SK-N-SH (cell line): ENCODE results near the gene COX7A1. TPM values are rescaled to one million over a fixed set of nuclear protein-coding genes. Genes with fewer than 3 reads are reported as not detected.

Experiments
- CTCF ChIA-PET: fragments of 300-600, 350-600 bp; formaldehyde crosslinking; extraction: SDS; loops from one replicate; lab custom pipeline; 2021; lab: Yijun Ruan, JAX
- POLR2A ChIA-PET: fragments of 350-600 bp; sonication (Branson Sonifier 250); formaldehyde crosslinking; extraction: SDS; loops from one replicate; lab custom pipeline; 2020; ENCODE audit warnings: antibody characterized with exemption, inconsistent platforms; lab: Yijun Ruan, JAX
- DNase-seq: peaks from one replicate; pipeline ENCODE4 v3.0.0; 2012
- H2AFZ ChIP-seq: fragments of 200-600 bp; sonication (generic); 2 replicates; pipeline ENCODE4 v1.8.1; 2016; ENCODE audit warnings: antibody characterized with exemption, mild to moderate bottlenecking, low read depth
- H3F3A ChIP-seq: fragments of 200-600 bp; sonication (generic); replicated peaks from 2 replicates; pipeline ENCODE3; 2016; ENCODE audit warnings: antibody characterized with exemption, mild to moderate bottlenecking; ENCODE audit not compliant: insufficient read depth
- H3K27ac ChIP-seq, 2 experiments: fragments of 200-500 bp in 1 of 2; fragments of 200-600 bp in 1 of 2; sonication (Bioruptor generic) in 1 of 2; sonication (generic), shearing (Covaris generic) in 1 of 2; 2 replicates each; pipeline versions ENCODE4 v1.5.1 to v1.6.1; 2014 to 2016; ENCODE audit warnings: low read depth in 2 of 2, inconsistent platforms in 1 of 2, low read length in 1 of 2, mild to moderate bottlenecking in 1 of 2, mixed read lengths in 1 of 2
- H3K27me3 ChIP-seq: fragments of 200-600 bp; sonication (generic), shearing (Covaris generic); 2 replicates; pipeline ENCODE4 v1.6.1; 2016; ENCODE audit warnings: mixed run types; ENCODE audit not compliant: insufficient read depth
- H3K36me3 ChIP-seq, 2 experiments: fragments of 200-500 bp in 1 of 2; fragments of 200-600 bp in 1 of 2; sonication (Bioruptor generic) in 1 of 2; sonication (generic) in 1 of 2; replicated peaks in 1 of 2; 2 replicates each; pipeline versions ENCODE3 to v1.5.1; 2014 to 2016; ENCODE audit warnings: low read length in 1 of 2, mild to moderate bottlenecking in 1 of 2; ENCODE audit not compliant: insufficient read depth in 2 of 2, control insufficient read depth in 1 of 2
- H3K4me1 ChIP-seq, 2 experiments: fragments of 200-500 bp in 1 of 2; fragments of 200-600 bp in 1 of 2; sonication (Bioruptor generic) in 1 of 2; sonication (generic), shearing (Covaris generic) in 1 of 2; 2 replicates each; pipeline versions ENCODE4 v1.5.1 to v1.6.1; 2014 to 2016; ENCODE audit warnings: low read depth in 1 of 2, low read length in 1 of 2, mixed run types in 1 of 2; ENCODE audit not compliant: insufficient read depth in 2 of 2, control insufficient read depth in 1 of 2
- H3K4me2 ChIP-seq: fragments of 200-600 bp; sonication (generic), shearing (Covaris generic); 2 replicates; pipeline ENCODE4 v1.6.1; 2017; ENCODE audit warnings: mixed run types
- H3K4me3 ChIP-seq, 2 experiments: fragments of 200-500 bp in 1 of 2; fragments of 200-600 bp in 1 of 2; sonication (Bioruptor generic) in 1 of 2; sonication (generic), shearing (Covaris generic) in 1 of 2; 2 replicates each; pipeline versions ENCODE4 v1.5.1 to v1.8.1; 2014 to 2016; ENCODE audit warnings: low read depth in 2 of 2, inconsistent platforms in 1 of 2, low read length in 1 of 2, mild to moderate bottlenecking in 1 of 2, mixed read lengths in 1 of 2, moderate library complexity in 1 of 2
- H3K79me2 ChIP-seq: fragments of 200-600 bp; sonication (generic); 2 replicates; pipeline ENCODE4 v1.8.1; 2017; ENCODE audit warnings: mild to moderate bottlenecking; ENCODE audit not compliant: insufficient read depth
- H3K9ac ChIP-seq: fragments of 200-600 bp; sonication (generic); 2 replicates; pipeline ENCODE4 v1.6.1; 2017; ENCODE audit warnings: mixed run types
- H3K9me2 ChIP-seq: fragments of 200-600 bp; sonication (generic); 2 replicates; pipeline ENCODE4 v1.6.1; 2017; ENCODE audit warnings: mixed run types
- H3K9me3 ChIP-seq: fragments of 200-600 bp; sonication (generic); 2 replicates; pipeline ENCODE4 v1.6.1; 2017; ENCODE audit warnings: mixed run types, mild to moderate bottlenecking, moderate library complexity
- H4K20me1 ChIP-seq: fragments of 200-600 bp; sonication (generic); 2 replicates; pipeline ENCODE4 v1.6.1; 2017; ENCODE audit warnings: mild to moderate bottlenecking, mixed run types; ENCODE audit not compliant: insufficient read depth
- CHD2 ChIP-seq: fragments of 150-350 bp; IDR thresholded peaks from 2 replicates; pipeline ENCODE4 v1.6.1; 2018; ENCODE audit warnings: low read length; ENCODE audit not compliant: partially characterized antibody
- ELF1 ChIP-seq: IDR thresholded peaks from 2 replicates; pipeline ENCODE4 v1.4.0; 2012
- GABPA ChIP-seq: IDR thresholded peaks from 2 replicates; pipeline ENCODE4 v1.4.0; 2012; ENCODE audit warnings: low read depth, mild to moderate bottlenecking
- MXI1 ChIP-seq: IDR thresholded peaks from 2 replicates; pipeline ENCODE4 v1.6.1; 2012; ENCODE audit warnings: mild to moderate bottlenecking, low read depth, low read length, improper control_type of control experiment
- NFIC ChIP-seq: IDR thresholded peaks from 2 replicates; pipeline ENCODE4 v1.4.0; 2012; ENCODE audit warnings: borderline replicate concordance
- NRF1 ChIP-seq: IDR thresholded peaks from 2 replicates; pipeline ENCODE4 v1.6.1; 2012; ENCODE audit warnings: low read depth, mild to moderate bottlenecking, low read length
- RAD21 ChIP-seq: IDR thresholded peaks from 2 replicates; pipeline ENCODE4 v1.6.1; 2012; ENCODE audit warnings: mild to moderate bottlenecking, low read length
- RCOR1 ChIP-seq: fragments of 150-350 bp; IDR thresholded peaks from 2 replicates; pipeline ENCODE4 v1.6.1; 2017; ENCODE audit warnings: antibody characterized with exemption, low read length
- RFX5 ChIP-seq: IDR thresholded peaks from 2 replicates; pipeline ENCODE4 v1.6.1; 2012; ENCODE audit warnings: mild to moderate bottlenecking, improper control_type of control experiment, low read length
- SIN3A ChIP-seq: IDR thresholded peaks from 2 replicates; pipeline ENCODE4 v1.6.1; 2012; ENCODE audit warnings: low read depth, mild to moderate bottlenecking, low read length, moderate library complexity, borderline replicate concordance
- SMC3 ChIP-seq: IDR thresholded peaks from 2 replicates; pipeline ENCODE4 v1.6.1; 2012; ENCODE audit warnings: low read depth, low read length, improper control_type of control experiment
- TEAD4 ChIP-seq: IDR thresholded peaks from 2 replicates; pipeline ENCODE4 v1.4.0; 2012; ENCODE audit warnings: mild to moderate bottlenecking, borderline replicate concordance; ENCODE audit not compliant: insufficient read depth
- WGBS: methylation state at CpG from one replicate; pipeline ENCODE4 v1.1.6; 2017; ENCODE audit warnings: low lambda C conversion rate; 5-methylcytosine and 5-hydroxymethylcytosine counted together
- polyA plus RNA-seq, 3 experiments: library from polyadenylated mRNA; depleted of rRNA; stranded (reverse); fragments of >200 nt; gene quantifications; 2 replicates each; pipeline ENCODE4 v1.2.3, GENCODE V29; 2012
- TF ChIP-seq, protein P1 (sequence below): IDR thresholded peaks from 2 replicates; pipeline ENCODE4 v1.6.1; 2012; ENCODE audit warnings: mild to moderate bottlenecking, low read depth, low read length, moderate library complexity
- TF ChIP-seq, protein P2 (sequence below): fragments of 150-350 bp; IDR thresholded peaks from 2 replicates; pipeline ENCODE4 v1.6.1; 2016; ENCODE audit warnings: mild to moderate bottlenecking, low read depth, low read length
- TF ChIP-seq, protein P3 (sequence below): fragments of 200-600 bp; sonication (generic); IDR thresholded peaks from 2 replicates; pipeline ENCODE4 v1.6.1; 2017; ENCODE audit warnings: antibody characterized with exemption, mild to moderate bottlenecking, moderate library complexity

Gene COX7A1
- polyA plus RNA-seq, 1 of the 3 experiments (the other 2 are of a cell fraction), result not detected

DNA sequence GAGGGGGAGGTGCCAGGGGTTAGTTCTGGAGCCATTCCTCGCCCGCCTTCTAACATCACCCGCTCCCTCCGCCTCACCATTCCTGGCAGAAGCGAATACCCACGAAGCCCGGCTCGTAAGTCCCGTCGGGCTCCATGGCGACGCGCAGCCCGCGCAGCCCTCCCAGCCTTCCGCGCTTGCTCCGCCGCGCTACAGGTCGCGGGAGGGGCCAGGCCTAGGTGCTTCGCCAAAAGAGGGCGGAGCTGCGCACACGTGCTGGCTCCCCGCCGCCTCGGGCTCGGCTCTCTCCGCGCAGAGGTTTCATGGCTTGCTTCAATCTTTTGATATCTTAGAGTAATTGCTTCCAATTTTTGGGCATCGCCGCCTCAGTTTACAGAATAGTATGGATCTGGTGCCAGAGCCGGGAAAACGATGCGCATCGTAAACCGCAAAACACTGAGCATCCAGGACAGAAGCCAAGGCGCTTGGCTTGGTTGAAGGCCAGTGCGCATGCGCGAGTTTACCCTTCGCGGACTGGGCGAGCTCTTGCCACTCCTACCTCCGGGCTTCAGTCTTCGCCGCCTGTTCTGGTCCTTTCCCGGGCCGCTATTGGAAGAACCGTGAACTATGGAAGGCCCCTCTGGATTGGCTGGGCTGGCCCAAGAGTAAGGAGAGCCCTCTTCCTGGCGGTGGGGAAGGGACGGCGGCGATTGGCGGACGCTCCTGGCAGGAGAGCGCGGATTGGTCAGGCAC is 37.4 kb downstream of the COX7A1 start, which contains the start of gene POLR2I (continued):
- peak; percentile 89 for TF ChIP-seq NRF1
- TF ChIP-seq SIN3A, result peak; percentile 87; the same call in 1 of the 2 replicates
- TF ChIP-seq NFIC, result peak; percentile 55
- TF ChIP-seq GABPA, result no peak; the same call in 1 of the 2 replicates
- TF ChIP-seq, protein P1, sequence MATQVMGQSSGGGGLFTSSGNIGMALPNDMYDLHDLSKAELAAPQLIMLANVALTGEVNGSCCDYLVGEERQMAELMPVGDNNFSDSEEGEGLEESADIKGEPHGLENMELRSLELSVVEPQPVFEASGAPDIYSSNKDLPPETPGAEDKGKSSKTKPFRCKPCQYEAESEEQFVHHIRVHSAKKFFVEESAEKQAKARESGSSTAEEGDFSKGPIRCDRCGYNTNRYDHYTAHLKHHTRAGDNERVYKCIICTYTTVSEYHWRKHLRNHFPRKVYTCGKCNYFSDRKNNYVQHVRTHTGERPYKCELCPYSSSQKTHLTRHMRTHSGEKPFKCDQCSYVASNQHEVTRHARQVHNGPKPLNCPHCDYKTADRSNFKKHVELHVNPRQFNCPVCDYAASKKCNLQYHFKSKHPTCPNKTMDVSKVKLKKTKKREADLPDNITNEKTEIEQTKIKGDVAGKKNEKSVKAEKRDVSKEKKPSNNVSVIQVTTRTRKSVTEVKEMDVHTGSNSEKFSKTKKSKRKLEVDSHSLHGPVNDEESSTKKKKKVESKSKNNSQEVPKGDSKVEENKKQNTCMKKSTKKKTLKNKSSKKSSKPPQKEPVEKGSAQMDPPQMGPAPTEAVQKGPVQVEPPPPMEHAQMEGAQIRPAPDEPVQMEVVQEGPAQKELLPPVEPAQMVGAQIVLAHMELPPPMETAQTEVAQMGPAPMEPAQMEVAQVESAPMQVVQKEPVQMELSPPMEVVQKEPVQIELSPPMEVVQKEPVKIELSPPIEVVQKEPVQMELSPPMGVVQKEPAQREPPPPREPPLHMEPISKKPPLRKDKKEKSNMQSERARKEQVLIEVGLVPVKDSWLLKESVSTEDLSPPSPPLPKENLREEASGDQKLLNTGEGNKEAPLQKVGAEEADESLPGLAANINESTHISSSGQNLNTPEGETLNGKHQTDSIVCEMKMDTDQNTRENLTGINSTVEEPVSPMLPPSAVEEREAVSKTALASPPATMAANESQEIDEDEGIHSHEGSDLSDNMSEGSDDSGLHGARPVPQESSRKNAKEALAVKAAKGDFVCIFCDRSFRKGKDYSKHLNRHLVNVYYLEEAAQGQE, result 0 out of 2 replicates have a peak, but pooled peaks have one; percentile 26
- 0 out of 2 replicates have a peak, but pooled peaks have one; percentile 7 for TF ChIP-seq RCOR1
- peak; percentile 76 for TF ChIP-seq RFX5
- TF ChIP-seq SMC3, result no peak
- TF ChIP-seq CHD2, result peak; percentile 48
- TF ChIP-seq, protein P2, sequence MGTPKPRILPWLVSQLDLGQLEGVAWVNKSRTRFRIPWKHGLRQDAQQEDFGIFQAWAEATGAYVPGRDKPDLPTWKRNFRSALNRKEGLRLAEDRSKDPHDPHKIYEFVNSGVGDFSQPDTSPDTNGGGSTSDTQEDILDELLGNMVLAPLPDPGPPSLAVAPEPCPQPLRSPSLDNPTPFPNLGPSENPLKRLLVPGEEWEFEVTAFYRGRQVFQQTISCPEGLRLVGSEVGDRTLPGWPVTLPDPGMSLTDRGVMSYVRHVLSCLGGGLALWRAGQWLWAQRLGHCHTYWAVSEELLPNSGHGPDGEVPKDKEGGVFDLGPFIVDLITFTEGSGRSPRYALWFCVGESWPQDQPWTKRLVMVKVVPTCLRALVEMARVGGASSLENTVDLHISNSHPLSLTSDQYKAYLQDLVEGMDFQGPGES, result peak; percentile 80
- TF ChIP-seq TEAD4, result no peak
- TF ChIP-seq MXI1, result peak; percentile 99
- TF ChIP-seq ELF1, result peak; percentile 25; the same call in 1 of the 2 replicates

DNA sequence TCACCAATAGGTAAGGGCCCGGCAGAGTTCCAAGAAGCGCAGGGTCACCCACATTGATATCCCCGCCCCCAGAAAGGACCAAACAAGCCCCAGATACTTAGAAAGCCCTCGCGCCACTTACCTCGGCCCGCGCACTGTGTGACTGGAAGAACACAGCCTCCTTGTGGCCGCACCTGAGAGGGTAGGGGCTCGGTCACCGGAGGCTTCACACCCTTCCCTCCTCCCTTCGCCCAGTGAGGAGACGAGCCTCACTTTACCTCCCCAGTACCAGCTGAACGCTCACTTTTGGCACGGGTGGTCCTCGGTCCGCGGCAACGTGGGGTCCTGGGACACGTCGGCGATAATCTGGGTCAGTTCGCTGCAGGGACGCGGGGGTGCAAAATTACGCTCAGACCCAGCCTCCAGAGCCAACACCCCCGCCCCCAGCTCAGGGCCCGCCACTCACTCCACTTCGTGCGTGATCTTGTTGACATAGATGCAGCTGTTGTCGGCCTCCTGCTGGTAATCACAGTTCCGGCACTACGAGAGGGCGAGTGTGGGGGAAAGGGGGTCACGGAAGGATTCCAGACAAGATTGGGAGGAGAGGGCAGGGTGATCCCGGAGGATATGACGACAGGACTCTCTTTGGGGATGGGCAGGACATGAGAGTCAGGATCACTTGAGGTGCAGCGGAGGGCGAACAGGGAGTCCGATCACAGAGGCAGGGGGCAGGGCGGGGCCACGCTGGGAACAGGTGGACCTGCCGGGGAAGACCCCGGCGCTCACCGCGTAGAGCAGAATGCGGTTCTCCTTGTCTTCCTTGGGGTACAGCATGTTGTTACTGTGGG is 38.1 kb downstream of the COX7A1 start:
- Histone ChIP-seq H3F3A (no peaks in the 10 kb centered on the region), H3K27ac (peak overlapping the region; percentile 80 to 96), H3K9me2 (no peaks in the 10 kb centered on the region), H3K27me3 (no peaks in the 10 kb centered on the region), H3K79me2 (peaks cover 39% of the 10 kb centered on the region; the same call in 1 of the 2 replicates), H3K36me3 (peaks cover 22 to 24% of the 10 kb centered on the region in 2 experiments), H3K9ac (peak overlapping the region; percentile 69), H2AFZ (peak overlapping the region; percentile 83; the same call in 1 of the 2 replicates), H3K4me3 (peak overlapping the region; percentile 77 to 85), H3K9me3 (no peaks in the 10 kb centered on the region), H3K4me1 (peaks cover 6 to 22% of the 10 kb centered on the region in 2 experiments; a peak in 1 of 4 replicates), H4K20me1 (no peaks in the 10 kb centered on the region), H3K4me2 (peak overlapping the region; percentile 98)
- DNase-seq, result peak; percentile 65
- no peak for TF ChIP-seq RCOR1
- TF ChIP-seq RAD21, result peak; percentile 17; the same call in 1 of the 2 replicates
- TF ChIP-seq, protein P3, sequence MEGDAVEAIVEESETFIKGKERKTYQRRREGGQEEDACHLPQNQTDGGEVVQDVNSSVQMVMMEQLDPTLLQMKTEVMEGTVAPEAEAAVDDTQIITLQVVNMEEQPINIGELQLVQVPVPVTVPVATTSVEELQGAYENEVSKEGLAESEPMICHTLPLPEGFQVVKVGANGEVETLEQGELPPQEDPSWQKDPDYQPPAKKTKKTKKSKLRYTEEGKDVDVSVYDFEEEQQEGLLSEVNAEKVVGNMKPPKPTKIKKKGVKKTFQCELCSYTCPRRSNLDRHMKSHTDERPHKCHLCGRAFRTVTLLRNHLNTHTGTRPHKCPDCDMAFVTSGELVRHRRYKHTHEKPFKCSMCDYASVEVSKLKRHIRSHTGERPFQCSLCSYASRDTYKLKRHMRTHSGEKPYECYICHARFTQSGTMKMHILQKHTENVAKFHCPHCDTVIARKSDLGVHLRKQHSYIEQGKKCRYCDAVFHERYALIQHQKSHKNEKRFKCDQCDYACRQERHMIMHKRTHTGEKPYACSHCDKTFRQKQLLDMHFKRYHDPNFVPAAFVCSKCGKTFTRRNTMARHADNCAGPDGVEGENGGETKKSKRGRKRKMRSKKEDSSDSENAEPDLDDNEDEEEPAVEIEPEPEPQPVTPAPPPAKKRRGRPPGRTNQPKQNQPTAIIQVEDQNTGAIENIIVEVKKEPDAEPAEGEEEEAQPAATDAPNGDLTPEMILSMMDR, result 0 out of 2 replicates have a peak, but pooled peaks have one; percentile 20
- ChIA-PET CTCF (interaction anchor here (0.7 to 2.2 kb wide), 5 partner anchors 11 to 116 kb away, joined by 3 to 7 read pairs (median 4); no protein-coding TSS in a partner anchor), POLR2A (interaction anchor here (1.0 to 1.8 kb wide), 5 partner anchors 11 to 217 kb away, joined by 3 to 6 read pairs (median 4); partner anchors contain the start of genes ZNF146 and ZNF565)
- 13% methylated on average over 22 of the region's 48 CpGs for WGBS
